GM12801 (cell line): ENCODE results near the gene LRP1.

ENCODE experiments used
- CTCF ChIP-seq: IDR thresholded peaks from one replicate; pipeline ENCODE4 v1.5.1; 2011; ENCODE audit warnings: control low read depth; ENCODE audit not compliant: insufficient read length; ENCODE audit errors: extremely low read depth

Gene LRP1

GRCh38 chr12:57105011-57105753 lies 23.1 kb upstream of the LRP1 start:
- no peak for TF ChIP-seq CTCF

- TF ChIP-seq CTCF: no peak
These were observed 22.1 kb upstream of the LRP1 start for GRCh38 chr12:57106021-57106708.

- TF ChIP-seq CTCF: no peak
These were observed 20.7 kb upstream of the LRP1 start for GRCh38 chr12:57107456-57108155.

GRCh38 chr12:57109207-57110103 lies 18.8 kb upstream of the LRP1 start:
- TF ChIP-seq CTCF: no peak

- no peak for TF ChIP-seq CTCF
These were observed 17.9 kb upstream of the LRP1 start for GRCh38 chr12:57110104-57111030.

GRCh38 chr12:57111031-57111734 lies 17.1 kb upstream of the LRP1 start, which contains the start of gene STAT6:
Gene STAT6 (minus strand): TSS chr12:57111362. CDS start chr12:57108278, 3,084 bp downstream.
- no peak for TF ChIP-seq CTCF
